ELF-1 (cell line): Measurements from ENCODE around the gene MRS2.
"Not testable (repeated sequence)": the region's sequence is repeated elsewhere in the genome, so short reads cannot be mapped to it uniquely, and the experiment has no call there.

Experiments used
- DNase-seq: peaks from one replicate; pipeline ENCODE4 v3.0.0-alpha.2; 2016; ENCODE audit warnings: low read depth, low spot score

MRS2 gene

GRCh38 chr6:24387818-24388217, 14.9 kb upstream of the MRS2 start:
- DNase-seq: no peak

GRCh38 chr6:24391208-24391607, 11.5 kb upstream of the MRS2 start:
- no peak for DNase-seq

- no peak for DNase-seq
Measured at GRCh38 chr6:24391756-24392405, 10.9 kb upstream of the MRS2 start.

GRCh38 chr6:24394061-24394779, 8.5 kb upstream of the MRS2 start:
- no peak for DNase-seq

GRCh38 chr6:24394780-24395437, 7.8 kb upstream of the MRS2 start:
- DNase-seq: no peak

GRCh38 chr6:24396824-24397223, 5.9 kb upstream of the MRS2 start:
- DNase-seq: no peak

- DNase-seq: no peak
Measured at GRCh38 chr6:24397631-24398030, 5.1 kb upstream of the MRS2 start.

GRCh38 chr6:24400045-24401039, 2.4 kb upstream of the MRS2 start:
- DNase-seq: peak; percentile 89

GRCh38 chr6:24401458-24401857, 1.3 kb upstream of the MRS2 start:
- DNase-seq: peak; percentile 81

GRCh38 chr6:24403501-24403824, 727 bp downstream of the MRS2 start:
- no peak for DNase-seq

- no peak for DNase-seq
Measured at GRCh38 chr6:24405262-24405661, 2.5 kb downstream of the MRS2 start.

- DNase-seq: no peak
Measured at GRCh38 chr6:24408719-24409410, 6.1 kb downstream of the MRS2 start.

GRCh38 chr6:24410622-24411021, 7.9 kb downstream of the MRS2 start:
- DNase-seq: no peak

- no peak for DNase-seq
Measured at GRCh38 chr6:24412294-24412693, 9.6 kb downstream of the MRS2 start.

GRCh38 chr6:24414531-24414930, 11.8 kb downstream of the MRS2 start:
- DNase-seq: not testable (repeated sequence)

GRCh38 chr6:24415753-24416152, 13.0 kb downstream of the MRS2 start:
- DNase-seq: no peak

- no peak for DNase-seq
Measured at GRCh38 chr6:24419526-24419925, 16.8 kb downstream of the MRS2 start.

GRCh38 chr6:24425091-24425490, 22.4 kb downstream of the MRS2 start:
- no peak for DNase-seq

- DNase-seq: no peak
Measured at GRCh38 chr6:24426729-24427446, 24.2 kb downstream of the MRS2 start.

GRCh38 chr6:24428615-24429014, 25.9 kb downstream of the MRS2 start:
- DNase-seq: no peak

- no peak for DNase-seq
Measured at GRCh38 chr6:24429146-24429545, 26.4 kb downstream of the MRS2 start.
